Germinal center (tissue), 1 donor: Measurements from ENCODE around the gene FRMD3.
A peak's percentile ranks its signal among the peaks of the same experiment; 100 is the strongest.

Experiments
- DNase-seq: peaks from one replicate; pipeline ENCODE4 v3.0.0; 2012; ENCODE audit warnings: mixed read lengths, low spot score

The FRMD3 gene

DNA sequence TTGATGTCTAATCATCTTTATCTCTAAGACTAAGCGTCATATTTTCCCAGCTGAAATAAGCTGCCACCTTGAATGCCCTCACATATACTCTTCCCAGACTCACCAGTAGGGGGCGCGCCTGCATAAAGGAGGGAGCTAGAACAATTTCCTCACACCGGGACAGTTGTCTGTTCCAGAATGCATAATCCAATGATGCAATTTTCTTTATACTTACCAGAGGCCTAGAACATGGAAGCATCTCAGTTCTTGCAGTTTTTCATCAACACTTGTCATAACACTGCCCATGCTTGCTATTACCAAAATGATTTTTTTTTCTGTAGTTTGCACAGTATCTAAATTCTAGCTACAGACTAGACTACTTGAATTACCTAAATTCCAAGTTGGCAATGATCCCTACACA is 203.9 kb downstream of the FRMD3 start:
- peak; percentile 16 for DNase-seq

DNA sequence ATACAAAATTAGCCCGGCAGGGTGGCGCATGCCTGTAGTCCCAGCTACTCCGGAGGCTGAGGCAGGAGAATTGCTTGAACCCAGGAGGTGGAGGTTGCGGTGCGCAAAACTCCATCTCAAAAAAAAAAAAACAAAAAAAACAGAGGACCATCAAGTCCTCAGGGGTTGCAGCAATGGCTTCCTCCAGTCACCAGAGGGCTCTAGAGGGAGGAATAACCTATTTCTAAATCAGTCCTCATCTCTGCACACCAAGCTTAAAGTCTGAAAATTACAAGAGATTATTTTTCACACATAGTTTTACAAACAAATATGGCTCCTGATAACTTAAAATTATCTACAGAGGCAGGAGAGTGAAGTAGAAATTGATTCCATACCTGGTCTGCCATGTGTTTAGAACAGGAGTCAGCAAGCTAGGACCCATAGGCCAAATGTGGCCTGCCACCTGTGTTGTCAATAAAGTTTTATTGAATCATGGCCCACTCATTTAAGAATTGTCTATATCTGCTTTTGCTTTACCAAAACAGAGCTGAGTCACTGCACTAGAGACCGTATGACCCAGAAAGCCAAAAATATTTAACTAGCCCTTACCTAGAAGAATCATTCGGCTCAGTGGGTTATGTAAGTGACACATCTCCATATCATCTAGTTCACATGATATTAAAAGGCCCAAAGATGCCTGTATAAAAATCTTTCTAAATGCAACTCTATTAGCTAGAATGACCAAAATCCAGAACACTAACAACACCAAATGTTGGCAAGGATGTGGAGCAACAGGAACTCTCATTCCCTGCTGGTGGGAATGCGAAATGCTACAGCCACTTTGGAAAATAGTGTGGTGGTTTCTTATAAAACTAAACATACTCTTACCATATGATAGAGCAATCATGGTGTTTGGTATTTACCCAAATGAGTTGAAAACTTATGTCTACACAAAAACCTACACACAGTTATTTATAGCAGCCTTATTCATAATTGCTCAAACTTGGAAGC is 207.7 kb downstream of the FRMD3 start:
- DNase-seq: no peak

DNA sequence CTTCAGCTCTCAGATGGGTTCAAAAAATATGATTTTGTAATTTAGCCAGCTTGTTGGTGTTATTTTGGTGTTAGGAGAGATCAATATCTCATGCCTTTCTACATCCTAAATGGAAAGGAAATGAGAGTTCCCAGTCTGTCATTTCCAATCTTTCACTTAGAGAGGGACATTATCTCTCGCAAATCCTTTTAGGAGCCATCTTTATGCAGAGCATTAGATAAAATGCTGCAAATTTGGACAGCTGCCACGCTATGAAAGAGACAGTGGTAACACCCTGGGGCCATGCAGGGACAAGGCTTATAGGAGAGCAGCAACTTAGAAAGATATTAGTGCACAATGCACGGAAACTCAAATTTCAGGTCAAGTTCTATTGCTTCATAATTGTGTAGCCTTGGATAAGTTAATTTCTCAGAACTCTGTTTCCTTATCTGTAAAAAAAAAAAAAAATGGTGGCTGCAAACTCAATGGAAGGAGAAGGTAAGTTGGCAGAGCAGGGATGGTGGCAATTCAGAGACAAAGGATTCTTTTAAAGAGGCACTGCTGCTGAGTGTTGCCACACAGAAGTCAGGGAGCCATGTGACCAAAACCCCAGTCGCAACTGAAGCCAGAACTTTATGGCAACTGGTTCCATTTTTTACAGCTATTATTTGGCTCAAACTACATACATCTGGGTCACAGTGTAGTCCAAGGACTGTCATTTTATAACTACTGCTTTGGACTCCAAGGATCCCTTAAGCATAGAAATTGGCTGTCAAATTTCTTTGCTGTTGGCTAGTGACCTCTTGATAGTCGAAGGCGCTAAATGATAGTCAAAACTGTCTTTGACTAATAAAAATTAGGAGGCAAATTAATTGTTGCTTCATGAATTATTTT is 210.2 kb downstream of the FRMD3 start:
- no peak for DNase-seq

DNA sequence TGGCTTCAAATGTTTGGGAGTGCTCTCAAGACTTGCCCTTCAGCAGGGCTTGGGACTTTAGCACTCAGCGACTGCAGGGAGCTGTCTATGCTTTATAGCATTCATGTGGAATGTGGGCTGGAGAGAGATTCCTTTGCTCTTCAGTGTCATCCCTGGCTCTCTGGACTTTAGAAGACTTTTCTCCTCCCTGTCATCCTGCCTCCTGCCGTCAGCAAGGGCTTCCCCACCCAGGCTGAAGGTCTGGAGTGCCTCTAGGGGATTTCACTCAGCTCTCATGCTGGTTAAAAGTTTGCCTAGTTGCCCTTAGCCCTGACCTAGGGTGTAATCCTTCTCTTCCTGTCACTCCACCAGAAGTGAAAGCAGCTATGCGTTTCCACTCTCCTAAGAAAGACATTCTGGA is 210.9 kb downstream of the FRMD3 start:
- DNase-seq: no peak

DNA sequence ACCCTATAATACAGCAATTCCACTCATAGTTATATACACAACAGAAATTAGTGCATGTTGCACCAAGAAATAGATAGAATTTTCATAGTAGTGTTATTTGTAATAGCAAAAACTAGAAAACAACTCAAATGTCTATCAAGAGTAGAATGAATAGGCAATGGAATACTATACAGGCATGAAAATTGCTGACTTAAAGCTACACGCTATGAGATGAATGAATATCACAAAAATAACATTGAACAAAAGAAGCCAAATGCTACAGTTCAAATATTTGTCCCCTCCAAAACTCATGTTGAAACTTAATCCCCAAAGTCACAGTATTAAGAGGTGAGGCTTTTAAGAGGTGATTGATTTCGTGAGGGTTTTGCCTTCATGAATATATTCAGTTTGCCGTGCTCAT is 215.1 kb downstream of the FRMD3 start:
- no peak for DNase-seq

DNA sequence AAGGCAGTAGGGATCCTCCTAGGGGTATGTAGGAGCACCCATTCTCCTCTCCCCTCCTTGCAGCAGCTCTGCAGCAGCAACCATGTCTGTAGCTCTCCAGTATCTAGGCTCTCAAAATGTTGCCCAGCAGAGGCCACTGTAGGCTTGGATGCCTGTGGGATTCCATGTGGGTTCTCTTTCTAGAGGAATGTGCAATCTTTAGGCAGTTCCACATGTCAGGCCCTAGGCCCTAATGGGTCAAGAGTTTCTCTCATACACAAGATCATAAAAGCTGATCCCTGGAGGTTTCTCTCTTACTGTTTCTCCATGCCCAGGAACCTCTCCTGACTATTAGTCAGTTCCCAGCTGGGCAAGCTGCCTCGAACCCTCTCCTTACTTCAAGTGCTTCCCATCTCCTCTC is 215.8 kb downstream of the FRMD3 start:
- no peak for DNase-seq

DNA sequence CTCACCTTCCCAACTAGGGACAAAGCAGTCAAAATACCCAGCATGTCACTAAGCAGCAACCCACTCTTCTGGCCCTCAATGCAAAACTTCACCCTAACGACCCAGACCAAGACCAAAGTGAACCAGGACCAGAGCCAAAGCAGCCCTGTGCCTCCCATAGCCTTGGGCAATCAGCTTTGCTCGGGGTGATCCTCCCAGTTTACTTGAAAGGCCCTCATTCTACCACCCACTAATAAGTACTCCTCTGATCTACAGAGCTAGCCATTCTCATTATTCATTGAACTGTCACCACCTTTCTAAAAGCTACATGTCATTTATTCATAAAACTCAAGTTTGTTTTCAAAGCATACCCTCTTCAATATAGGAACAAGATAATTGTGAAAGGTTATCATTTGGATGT is 221.0 kb downstream of the FRMD3 start:
- no peak for DNase-seq

DNA sequence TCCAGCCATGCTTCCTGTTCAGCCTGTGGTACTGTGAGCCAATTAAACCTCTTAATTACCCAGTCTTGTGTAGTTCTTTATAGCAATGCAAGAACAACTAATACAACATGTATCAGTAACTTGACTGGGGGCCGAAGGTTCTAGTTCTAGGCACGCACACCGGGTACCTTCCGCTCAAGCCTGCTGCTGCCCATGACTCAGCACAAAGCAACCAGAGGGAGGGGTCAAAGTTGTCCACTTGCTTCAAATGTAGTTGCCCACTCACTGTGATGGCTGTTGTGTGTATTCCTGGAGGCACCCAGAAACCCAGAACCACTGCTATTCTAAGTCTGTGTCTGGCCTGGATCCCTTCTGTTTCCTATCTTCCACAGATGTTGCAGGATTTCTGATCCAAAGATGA is 222.6 kb downstream of the FRMD3 start:
- no peak for DNase-seq

DNA sequence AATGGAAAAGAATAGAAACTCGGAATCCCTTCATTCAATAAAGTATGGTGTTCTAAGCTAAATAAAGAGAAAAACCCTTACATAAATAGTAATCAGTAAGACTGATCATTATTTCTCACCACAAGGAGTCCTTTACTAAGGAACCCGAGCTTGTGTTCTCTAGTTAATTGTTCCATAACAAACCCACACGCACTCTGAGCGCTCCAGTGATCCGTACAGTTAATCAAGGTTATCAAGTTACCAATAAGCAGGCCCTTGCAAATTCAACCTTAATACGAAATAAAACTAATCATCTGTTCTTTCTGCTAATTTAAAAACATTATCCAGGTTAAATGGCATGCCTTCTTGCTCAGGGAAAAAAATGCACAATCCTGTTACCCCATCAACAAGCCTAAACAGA is 224.4 kb downstream of the FRMD3 start:
- DNase-seq: no peak

DNA sequence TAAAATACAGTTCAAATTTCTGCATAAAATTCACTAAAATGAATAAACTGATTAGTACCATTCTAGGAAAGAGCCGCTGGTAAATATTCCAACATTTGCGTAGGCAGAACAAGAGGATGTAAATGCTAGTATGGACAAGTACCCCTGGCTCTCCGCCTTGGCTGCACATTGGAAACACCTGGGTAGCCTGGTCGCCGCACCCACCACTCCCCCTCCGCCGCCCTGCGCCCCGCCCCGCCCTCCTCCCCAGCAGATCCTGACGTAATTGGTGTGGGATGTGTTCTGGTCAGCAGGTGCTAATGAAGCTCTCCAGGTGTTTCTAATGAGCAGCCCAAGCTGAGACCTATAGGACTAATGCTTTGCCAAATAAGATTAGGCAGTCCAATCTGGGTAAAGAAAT is 225.7 kb downstream of the FRMD3 start:
- DNase-seq: no peak

DNA sequence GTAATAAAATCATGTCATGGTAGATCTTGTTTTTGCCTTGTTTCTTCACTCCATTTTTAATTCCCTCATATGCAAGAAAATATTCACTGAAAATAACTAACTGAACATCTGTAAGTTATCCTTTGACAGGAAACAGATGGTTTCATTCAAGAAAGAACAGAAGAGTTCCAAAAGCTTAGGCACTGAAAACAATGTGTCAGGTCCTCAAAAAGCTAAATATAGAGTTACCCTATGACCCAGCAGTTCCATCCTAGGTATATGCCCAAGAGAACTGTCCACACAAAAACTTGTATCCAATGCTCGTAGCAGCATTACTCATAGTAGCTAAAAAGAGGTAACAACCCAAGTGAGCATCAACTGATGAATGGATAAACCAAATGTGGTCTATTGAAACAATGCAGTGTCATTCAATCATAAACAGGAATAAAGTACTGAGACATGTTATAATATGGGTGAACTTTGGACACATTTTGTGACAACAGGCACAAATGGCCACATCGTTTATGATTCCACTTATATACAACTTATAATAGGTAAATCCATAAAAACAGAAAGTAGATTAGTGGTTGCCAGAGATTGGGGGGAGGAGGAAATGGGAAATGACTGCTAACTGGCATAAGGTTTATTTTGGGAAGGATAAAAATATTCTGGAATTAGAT is 231.0 kb downstream of the FRMD3 start:
- no peak for DNase-seq

DNA sequence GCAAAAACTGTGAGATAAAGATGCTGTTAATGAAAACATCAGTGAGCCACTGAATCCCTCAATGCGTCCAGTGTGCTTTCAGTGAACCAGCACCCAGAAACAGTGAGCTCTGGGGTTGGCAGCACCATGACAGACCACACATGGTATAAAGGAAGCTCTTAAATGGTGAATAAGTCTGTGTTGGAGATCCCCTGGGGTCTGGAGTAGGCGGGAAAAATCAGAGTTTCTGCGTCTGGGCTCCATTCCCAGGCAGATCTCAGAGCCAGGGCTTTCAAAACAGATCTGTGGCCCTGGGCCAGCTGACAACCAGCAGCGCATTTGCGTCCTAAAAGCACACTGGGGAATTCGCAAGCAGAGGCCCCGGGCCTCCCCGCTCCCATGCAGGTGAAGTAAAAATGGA is 233.5 kb downstream of the FRMD3 start:
- DNase-seq: no peak

DNA sequence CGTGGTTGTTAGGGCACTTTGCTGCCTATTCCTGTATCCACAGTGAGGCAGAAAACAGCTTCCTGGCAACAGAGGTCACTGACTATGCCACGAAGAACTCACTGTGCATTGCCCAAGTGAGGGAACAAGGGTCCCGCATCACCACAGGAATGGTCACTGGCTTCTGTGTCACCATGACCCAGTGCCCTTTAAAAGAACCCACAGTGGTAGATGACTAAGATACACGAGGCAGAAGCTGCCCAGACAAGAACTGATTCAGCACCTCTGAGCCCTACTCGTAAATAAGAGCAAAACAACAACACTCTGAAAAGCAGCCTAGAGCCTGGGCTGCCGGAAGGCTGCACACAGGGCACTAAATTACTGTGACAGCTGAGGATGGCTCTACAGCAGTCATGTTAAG is 238.6 kb downstream of the FRMD3 start:
- no peak for DNase-seq

DNA sequence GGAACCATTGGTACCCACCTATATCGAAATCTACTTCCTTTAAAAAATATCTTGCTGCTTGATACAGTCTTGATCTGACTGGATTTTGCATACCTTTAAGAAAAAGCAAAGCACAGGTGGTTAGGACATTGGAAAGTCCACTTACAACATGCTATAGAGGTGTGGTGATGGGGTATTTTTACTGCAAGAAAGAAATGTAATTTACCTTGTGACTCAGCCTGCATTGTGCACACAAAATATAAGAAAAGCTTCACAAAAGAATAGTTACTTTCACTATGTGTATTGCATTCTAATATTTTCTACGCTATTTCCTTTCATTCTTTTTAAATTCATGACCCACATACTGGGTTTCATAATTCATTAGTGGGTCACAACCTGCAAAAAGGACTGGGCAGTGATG is 239.1 kb downstream of the FRMD3 start:
- no peak for DNase-seq

DNA sequence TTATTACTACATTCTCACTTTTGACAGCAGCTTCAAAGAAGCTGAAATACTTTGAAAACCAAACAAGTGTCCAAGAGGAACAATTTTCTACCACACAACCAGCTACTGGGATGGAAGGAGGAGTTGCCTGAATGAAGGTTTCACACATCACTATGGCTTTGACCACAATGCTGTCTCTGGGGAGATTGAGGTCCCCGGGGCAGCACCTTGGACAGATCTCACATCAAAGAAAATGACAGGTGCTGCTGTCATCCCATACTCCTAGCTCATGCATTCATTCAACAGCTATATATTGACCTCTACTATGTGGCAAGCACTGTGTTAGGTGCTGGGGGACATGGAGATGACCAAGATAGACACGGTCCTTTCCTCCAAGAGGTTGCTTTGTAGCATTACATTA is 242.1 kb downstream of the FRMD3 start:
- DNase-seq: no peak

DNA sequence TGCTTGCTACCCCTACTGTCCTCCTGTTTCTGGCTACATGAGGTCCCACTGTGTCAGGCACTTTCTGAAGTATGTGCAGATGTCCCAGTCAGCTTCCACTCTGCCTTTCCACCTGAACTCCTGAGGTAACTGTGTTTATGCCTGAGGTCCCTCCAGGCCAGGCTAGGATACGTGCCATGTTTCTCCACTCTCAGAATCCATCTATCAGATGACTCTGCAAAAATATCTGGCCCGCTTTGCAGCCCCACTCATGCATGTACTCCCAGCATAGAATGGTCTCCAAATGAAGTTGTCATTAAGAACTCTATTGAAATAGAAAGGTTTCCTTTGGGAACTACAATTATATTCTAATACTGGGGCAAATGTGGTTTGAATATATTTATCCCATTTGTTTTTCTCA is 243.4 kb downstream of the FRMD3 start:
- no peak for DNase-seq

DNA sequence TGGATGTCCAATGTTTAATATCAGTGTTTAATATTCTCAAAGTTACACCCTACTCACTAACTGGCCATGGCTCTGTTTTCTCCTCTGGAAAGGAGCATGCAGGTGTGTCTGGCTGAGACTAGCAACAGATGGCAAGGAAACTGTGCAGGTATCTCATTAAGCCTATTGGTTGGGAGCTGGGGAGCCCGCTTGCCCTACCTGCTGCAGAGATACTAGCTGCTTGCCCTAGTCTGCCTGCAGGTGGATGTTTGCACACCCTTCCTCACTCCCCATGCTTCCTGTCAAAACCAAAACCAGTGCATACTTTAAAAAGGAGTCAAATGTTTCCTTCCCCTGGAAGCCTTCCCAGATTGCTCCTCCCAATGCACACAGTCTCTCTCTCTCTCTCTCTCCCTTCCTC is 247.0 kb downstream of the FRMD3 start:
- DNase-seq: no peak

DNA sequence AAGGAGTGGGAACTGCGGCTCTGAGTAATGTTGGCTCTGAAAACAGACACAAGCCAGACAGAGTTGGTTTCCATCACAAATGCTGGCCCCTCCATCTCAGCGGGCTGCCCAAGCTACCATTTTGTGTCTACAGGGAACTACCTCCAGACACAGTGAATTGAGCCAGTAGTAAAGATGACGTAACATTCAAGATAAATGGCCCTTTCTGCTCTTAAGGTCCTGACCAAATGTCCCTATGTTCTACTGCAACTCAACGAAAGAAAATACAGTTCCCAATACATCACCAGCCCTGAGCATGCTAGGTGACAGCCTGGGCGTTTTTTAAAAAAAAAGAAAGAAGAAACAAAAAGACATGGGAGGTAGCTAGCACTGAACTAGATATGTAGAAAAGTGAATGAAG is 247.5 kb downstream of the FRMD3 start:
- DNase-seq: no peak

DNA sequence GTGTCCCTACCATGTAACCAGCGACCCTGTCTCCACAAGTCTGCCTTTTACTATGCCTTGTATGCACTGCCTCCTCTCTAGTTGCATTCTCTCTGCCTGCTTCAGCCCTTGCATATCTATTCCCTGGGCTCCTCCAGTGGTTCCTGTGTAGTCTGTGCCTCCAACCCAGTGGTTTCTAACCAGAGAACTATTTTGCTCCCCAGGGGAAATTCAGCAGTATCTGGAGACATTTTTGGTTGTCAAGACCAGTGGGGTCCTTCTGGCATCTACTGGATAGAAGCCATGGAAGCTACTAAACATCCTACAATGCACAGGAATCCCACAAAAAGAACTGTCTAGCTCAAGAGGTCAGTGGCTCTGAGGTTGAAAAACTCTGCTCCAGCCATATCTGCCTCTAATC is 251.2 kb downstream of the FRMD3 start:
- no peak for DNase-seq

DNA sequence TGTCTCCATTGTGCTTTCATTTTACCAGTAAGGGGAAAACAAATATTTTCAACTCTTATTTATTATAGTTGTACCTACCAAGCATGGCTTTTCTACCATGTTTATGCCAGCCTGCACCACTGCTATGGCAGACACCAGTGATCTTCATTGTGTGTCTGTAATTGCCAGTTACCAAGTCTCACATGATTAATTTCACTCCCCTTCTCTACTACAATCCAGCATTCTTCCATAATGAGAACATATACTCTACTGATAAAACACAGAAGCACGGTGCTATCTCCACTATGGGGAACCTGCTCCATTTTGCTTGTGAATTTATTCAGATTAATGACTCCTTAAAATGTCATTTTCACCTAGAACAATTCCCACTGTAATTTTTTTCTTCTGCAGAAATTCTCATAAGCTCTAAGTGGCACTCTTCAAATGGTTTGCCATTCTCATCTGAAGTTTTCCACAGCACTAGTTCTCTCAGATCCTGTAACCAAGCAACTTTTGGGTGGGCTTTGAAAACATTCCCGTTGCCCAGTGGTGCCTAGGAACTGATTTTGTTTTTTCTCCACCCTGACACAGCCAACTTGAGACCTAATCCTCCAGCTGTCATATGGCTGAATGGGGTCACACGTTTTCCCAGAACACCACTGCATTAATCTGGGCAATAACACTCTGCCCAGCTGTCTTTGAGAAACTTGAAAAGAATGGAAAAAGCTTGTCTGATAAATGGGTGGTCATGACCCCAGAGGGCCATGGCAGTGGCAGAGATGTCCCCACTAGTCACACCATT is 252.6 kb downstream of the FRMD3 start:
- DNase-seq: no peak

DNA sequence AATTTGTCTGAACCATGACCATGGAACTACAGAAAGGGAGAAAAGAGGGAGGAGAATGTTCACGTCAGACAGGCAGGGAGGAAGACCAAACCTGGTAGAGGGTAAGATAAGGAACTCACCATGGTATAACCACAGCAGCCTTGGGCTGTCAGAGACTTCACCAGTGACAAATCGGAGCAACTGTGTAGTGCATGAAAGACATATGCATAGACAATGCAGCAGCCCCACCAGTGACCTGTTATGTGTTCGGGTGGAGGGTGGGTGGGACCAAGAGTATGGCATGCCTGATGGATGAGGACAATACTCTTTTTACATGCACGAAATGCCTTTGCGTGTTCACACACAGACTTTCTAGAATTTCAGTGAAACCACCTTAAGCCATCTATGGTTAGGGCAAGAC is 253.5 kb downstream of the FRMD3 start:
- DNase-seq: no peak

DNA sequence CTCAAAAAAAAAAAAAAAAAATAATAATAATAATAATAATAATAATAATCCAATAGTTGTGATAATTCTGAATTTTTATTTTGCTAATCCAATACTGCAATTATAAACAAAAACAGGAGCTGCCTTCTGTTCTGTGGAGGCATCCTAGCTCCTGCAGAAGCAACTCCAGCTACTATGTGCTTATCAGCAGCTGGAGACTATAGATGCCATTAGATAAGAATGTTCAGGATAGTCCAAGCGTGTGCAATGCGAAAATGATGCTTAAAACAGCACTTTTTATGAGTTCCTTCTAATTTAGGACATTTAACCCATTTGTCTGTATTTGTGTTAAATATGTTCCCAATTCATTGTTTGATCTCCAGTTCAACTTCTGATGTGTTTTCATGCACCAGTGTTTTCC is 254.7 kb downstream of the FRMD3 start:
- DNase-seq: no peak
